A549 (cell line): ENCODE data around the gene TTC3. TPM values are rescaled to one million over a fixed set of nuclear protein-coding genes. Genes with fewer than 3 reads are reported as not detected.
A peak's percentile ranks its signal among the peaks of the same experiment; 100 is the strongest.

Source experiments
- ATAC-seq, 2 experiments: fragments of 200-7000 bp in 1 of 2; fragments of >200 bp in 1 of 2; cut with Nextera tagmentation in 1 of 2; cut with Tn5 transposase in 1 of 2; 3 replicates each; pipeline versions ENCODE4 v1.8.0 to v1.9.1; 2018 to 2020; ENCODE audit warnings: mild to moderate bottlenecking in 1 of 2, moderate library complexity in 1 of 2
- CTCF ChIA-PET: fragments of 300-600 bp; sonication (Branson Sonifier 250); formaldehyde crosslinking; extraction: SDS; loops from one replicate; lab custom pipeline; 2021; ENCODE audit warnings: antibody characterized with exemption, inconsistent platforms; lab: Yijun Ruan, JAX
- POLR2A ChIA-PET: fragments of 350-600 bp; formaldehyde crosslinking; extraction: SDS; loops from one replicate; lab custom pipeline; 2021; ENCODE audit warnings: antibody characterized with exemption, inconsistent platforms; lab: Yijun Ruan, JAX
- DNase-seq, 2 experiments: peaks; one replicate each; pipeline versions ENCODE4 v3.0.0 to v3.0.0-alpha.2; 2011 to 2016; ENCODE audit warnings: low read depth in 1 of 2, low spot score in 1 of 2
- FAIRE-seq: peaks from 2 replicates; lab custom pipeline; 2011; peaks lifted over from hg19 to GRCh38; lab: Jason Lieb, UNC
- H3K27ac ChIP-seq, 2 experiments: fragments of >200 bp; sonication (Bioruptor Twin); formaldehyde crosslinking; 3 replicates each; pipeline ENCODE4 v1.5.1; 2016 to 2017
- H3K4me1 ChIP-seq: fragments of >200 bp; sonication (Bioruptor Twin); formaldehyde crosslinking; 3 replicates; pipeline ENCODE4 v1.6.1; 2016
- H3K4me2 ChIP-seq: fragments of >200 bp; sonication (Bioruptor Twin); formaldehyde crosslinking; 3 replicates; pipeline ENCODE4 v1.6.1; 2016
- H3K4me3 ChIP-seq: fragments of >200 bp; sonication (Bioruptor Twin); formaldehyde crosslinking; 3 replicates; pipeline ENCODE4 v1.5.1; 2016
- H3K9me3 ChIP-seq: fragments of >200 bp; sonication (Bioruptor Twin); formaldehyde crosslinking; 3 replicates; pipeline ENCODE4 v1.6.1; 2016
- BCL3 ChIP-seq: fragments of >200 bp; sonication (Bioruptor Twin); formaldehyde crosslinking; IDR thresholded peaks from 3 replicates; pipeline ENCODE4 v1.6.1; 2016
- CBX2 ChIP-seq: fragments of 200-600 bp; sonication (generic); IDR thresholded peaks from 2 replicates; pipeline ENCODE4 v1.6.1; 2016; ENCODE audit warnings: low read depth, mild to moderate bottlenecking, borderline replicate concordance
- CBX8 ChIP-seq: fragments of 200-600 bp; sonication (generic); IDR thresholded peaks from 2 replicates; pipeline ENCODE4 v1.6.1; 2016
- CHD2 ChIP-seq: fragments of 150-350 bp; IDR thresholded peaks from 2 replicates; pipeline ENCODE4 v1.6.1; 2014; ENCODE audit warnings: low read length; ENCODE audit not compliant: partially characterized antibody
- EHF ChIP-seq: fragments of 250-450 bp; sonication (Bioruptor Pico); IDR thresholded peaks from 2 replicates; pipeline ENCODE4 v1.5.0; 2020; ENCODE audit warnings: mild to moderate bottlenecking
- EHMT2 ChIP-seq: fragments of 200-600 bp; sonication (generic); IDR thresholded peaks from 2 replicates; pipeline ENCODE4 v1.6.1; 2016; ENCODE audit warnings: antibody characterized with exemption, low read depth, mild to moderate bottlenecking, moderate library complexity
- EP300 ChIP-seq, 2 experiments: fragments of >200 bp; sonication (Bioruptor Twin); formaldehyde crosslinking; IDR thresholded peaks; 2 replicates in 1 of 2; 3 replicates in 1 of 2; pipeline ENCODE4 v1.6.1; 2016 to 2017
- FOXS1 ChIP-seq: fragments of 250-450 bp; sonication (Bioruptor Pico); IDR thresholded peaks from 2 replicates; pipeline ENCODE4 v1.5.0; 2020; ENCODE audit warnings: mild to moderate bottlenecking, moderate library complexity
- HDAC2 ChIP-seq: fragments of 200-600 bp; sonication (generic); IDR thresholded peaks from 2 replicates; pipeline ENCODE4 v1.6.1; 2016
- HOXB13 ChIP-seq: fragments of 250-450 bp; sonication (Bioruptor Pico); IDR thresholded peaks from 2 replicates; pipeline ENCODE4 v1.5.0; 2020; ENCODE audit warnings: low read depth, mild to moderate bottlenecking, moderate library complexity
- HOXB5 ChIP-seq: fragments of 250-450 bp; sonication (Bioruptor Pico); IDR thresholded peaks from 2 replicates; pipeline ENCODE4 v1.5.0; 2020; ENCODE audit warnings: mild to moderate bottlenecking, moderate library complexity
- JUN ChIP-seq, 2 experiments: fragments of >200 bp; sonication (Bioruptor Twin); formaldehyde crosslinking; IDR thresholded peaks; 2 replicates in 1 of 2; 3 replicates in 1 of 2; pipeline ENCODE4 v1.6.1; 2016 to 2017
- KDM1A ChIP-seq: fragments of 200-600 bp; sonication (generic); IDR thresholded peaks from 2 replicates; pipeline ENCODE4 v1.6.1; 2016; ENCODE audit warnings: low read depth, mild to moderate bottlenecking
- MAFK ChIP-seq: fragments of 450-650 bp; IDR thresholded peaks from 2 replicates; pipeline ENCODE4 v1.6.1; 2014; ENCODE audit not compliant: partially characterized antibody
- NFE2L2 ChIP-seq: fragments of 150-350 bp; conservative IDR thresholded peaks from 2 replicates; pipeline ENCODE4 v1.6.1; 2014; ENCODE audit warnings: low read length
- NPAS2 ChIP-seq: fragments of 250-450 bp; sonication (Bioruptor Pico); IDR thresholded peaks from 2 replicates; pipeline ENCODE4 v1.8.0; 2022; ENCODE audit warnings: mild to moderate bottlenecking, moderate library complexity, borderline replicate concordance
- PBX3 ChIP-seq: IDR thresholded peaks from 2 replicates; pipeline ENCODE4 v1.6.1; 2012
- PHF8 ChIP-seq: fragments of 200-600 bp; sonication (generic); IDR thresholded peaks from 2 replicates; pipeline ENCODE4 v1.6.1; 2016; ENCODE audit warnings: low read depth, mild to moderate bottlenecking, antibody characterized with exemption, moderate library complexity, borderline replicate concordance
- POLR2A ChIP-seq: IDR thresholded peaks from 2 replicates; pipeline ENCODE4 v1.6.1; 2012; ENCODE audit warnings: mild to moderate bottlenecking, low read length
- RFX5 ChIP-seq: fragments of 450-650 bp; IDR thresholded peaks from 2 replicates; pipeline ENCODE4 v1.7.1; 2014; ENCODE audit warnings: antibody characterized with exemption, mild to moderate bottlenecking, moderate library complexity
- RNF2 ChIP-seq: fragments of 200-600 bp; sonication (generic); IDR thresholded peaks from 2 replicates; pipeline ENCODE4 v1.6.1; 2016; ENCODE audit warnings: low read depth, mild to moderate bottlenecking, antibody characterized with exemption, moderate library complexity, borderline replicate concordance
- SMC3 ChIP-seq: fragments of >200 bp; sonication (Bioruptor Twin); formaldehyde crosslinking; IDR thresholded peaks from 3 replicates; pipeline ENCODE4 v1.6.1; 2018; ENCODE audit warnings: inconsistent platforms
- SREBF2 ChIP-seq: fragments of 450-650 bp; IDR thresholded peaks from 2 replicates; pipeline ENCODE4 v1.6.1; 2014; ENCODE audit warnings: mild to moderate bottlenecking, moderate library complexity
- TFCP2L1 ChIP-seq: fragments of 250-450 bp; sonication (Bioruptor Pico); IDR thresholded peaks from 2 replicates; pipeline ENCODE4 v1.5.0; 2021; ENCODE audit warnings: mild to moderate bottlenecking
- TP53 ChIP-seq: fragments of 250-450 bp; sonication (Bioruptor Pico); IDR thresholded peaks from 2 replicates; pipeline ENCODE4 v1.5.0; 2021; ENCODE audit warnings: mild to moderate bottlenecking, moderate library complexity
- WGBS: methylation state at CpG from one replicate; pipeline ENCODE4 v1.1.6; 2017; ENCODE audit errors: missing lambda C conversion rate; 5-methylcytosine and 5-hydroxymethylcytosine counted together
- polyA plus RNA-seq, 4 experiments: library from polyadenylated mRNA; depleted of rRNA in 3 of 4; stranded (reverse); fragments of >200 nt; fragmentation: RNase III in 1 of 4; extraction: RNeasy Plus Mini Kit Qiagen cat#74134 plus additional on column Dnase treatment in 1 of 4; gene quantifications; 2 replicates in 3 of 4; 3 replicates in 1 of 4; pipeline ENCODE4 v1.2.3, GENCODE V29; 2011 to 2017
- TF ChIP-seq, protein P1 (sequence below): fragments of >200 bp; sonication (Bioruptor Twin); formaldehyde crosslinking; IDR thresholded peaks from 2 replicates; pipeline ENCODE4 v1.6.1; 2016

The TTC3 gene
- polyA plus RNA-seq, 2 of the 4 experiments (the other 2 are of a cell fraction): 34.2 to 62.2 TPM

DNA sequence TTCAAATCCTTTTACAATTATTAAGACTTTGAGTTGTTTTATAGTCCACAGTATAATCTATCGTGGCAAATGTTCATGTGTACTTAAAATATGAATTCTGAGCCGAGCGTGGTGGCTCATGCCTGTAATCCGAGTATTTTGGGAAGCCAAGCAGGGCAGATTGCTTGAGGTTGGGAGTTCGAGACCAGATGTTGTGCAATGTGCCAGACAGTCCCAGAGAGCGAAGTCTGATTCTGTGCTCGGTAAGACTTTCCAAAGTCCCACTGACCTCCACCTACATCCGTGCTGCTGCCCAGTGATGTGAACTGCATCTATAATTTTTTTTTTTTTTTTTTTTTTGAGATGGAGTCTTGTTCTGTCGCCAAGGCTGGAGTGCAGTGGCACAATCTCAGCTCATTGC lies 141.9 kb downstream of the TTC3 start:
- POLR2A ChIA-PET: no interaction called here
- H3K9me3 ChIP-seq: no peaks in the 10 kb centered on the region
- no peak for ATAC-seq
- FAIRE-seq: no peak
- TF ChIP-seq RNF2 (no peak), HOXB5 (CRISPR knock-in tag) (no peak), KDM1A (no peak), SMC3 (no peak), POLR2A (no peak), RFX5 (no peak), PHF8 (no peak), TP53 (CRISPR knock-in tag) (no peak), JUN (IDR thresholded peaks at IDR 0.05) (no peak), FOXS1 (CRISPR knock-in tag) (no peak), CBX8 (no peak), BCL3 (no peak), CHD2 (no peak), PBX3 (no peak), TFCP2L1 (no peak), EHMT2 (no peak), CBX2 (no peak), NPAS2 (CRISPR knock-in tag) (no peak), NFE2L2 (no peak)
- TF ChIP-seq, protein P1, sequence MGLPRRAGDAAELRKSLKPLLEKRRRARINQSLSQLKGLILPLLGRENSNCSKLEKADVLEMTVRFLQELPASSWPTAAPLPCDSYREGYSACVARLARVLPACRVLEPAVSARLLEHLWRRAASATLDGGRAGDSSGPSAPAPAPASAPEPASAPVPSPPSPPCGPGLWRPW: no peak
- peaks cover 2% of the 10 kb centered on the region; the same call in 1 of the 3 replicates for H3K4me1 ChIP-seq
- H3K4me2 ChIP-seq: no peak overlapping the region
- H3K27ac ChIP-seq: no peak overlapping the region
- WGBS: 85% methylated on average over 9 of the region's 9 CpGs
- H3K4me3 ChIP-seq: no peak overlapping the region
- CTCF ChIA-PET: interaction anchor here (0.7 kb wide), 1 partner anchor 32 kb away, joined by 4 read pairs; no protein-coding TSS in a partner anchor
- DNase-seq: no peak

- peak in 1 of 2 experiments; percentile 4 for DNase-seq
- FAIRE-seq: no peak
- Histone ChIP-seq H3K4me3 (peak overlapping the region; percentile 89), H3K27ac (peak overlapping the region; percentile 83 to 99), H3K9me3 (no peaks in the 10 kb centered on the region), H3K4me1 (peaks cover 5% of the 10 kb centered on the region; the same call in 1 of the 3 replicates), H3K4me2 (peak overlapping the region; percentile 79)
- no peak for ATAC-seq
- TF ChIP-seq JUN (IDR thresholded peaks at IDR 0.05): no peak
- no peak for TF ChIP-seq HDAC2
- no peak for TF ChIP-seq EP300 (IDR thresholded peaks at IDR 0.05)
- no peak for TF ChIP-seq BCL3
- TF ChIP-seq SREBF2: no peak
- no peak for TF ChIP-seq HOXB13
- TF ChIP-seq EHF (CRISPR knock-in tag): no peak
- TF ChIP-seq MAFK: no peak
- POLR2A ChIA-PET: interaction anchor here (1.0 to 1.5 kb wide), 2 partner anchors 48 to 344 kb away, joined by 3 to 4 read pairs; no protein-coding TSS in a partner anchor
- CTCF ChIA-PET: interaction anchor here (0.6 to 1.9 kb wide), 5 partner anchors 18 to 344 kb away, joined by 3 to 5 read pairs (median 4); no protein-coding TSS in a partner anchor
- WGBS: 79% methylated on average over 13 of the region's 13 CpGs
Observed at GRCh38 chr21:37219761-37220432, 146.8 kb downstream of the TTC3 start.
